H1 (cell line): ENCODE measurements around the gene CIB2.

Experiments
- CTCF ChIP-seq, 3 experiments: IDR thresholded peaks; 1 replicate in 2 of 3; 2 replicates in 1 of 3; pipeline versions ENCODE4 v1.5.1 to v1.6.1; 2011; ENCODE audit warnings: low read length in 3 of 3, mild to moderate bottlenecking in 3 of 3, inconsistent platforms in 2 of 3, low read depth in 1 of 3, moderate library complexity in 1 of 3; ENCODE audit not compliant: insufficient read depth in 1 of 3; ENCODE audit errors: control extremely low read depth in 1 of 3
- EP300 ChIP-seq, 2 experiments: IDR thresholded peaks; 1 replicate in 1 of 2; 2 replicates in 1 of 2; pipeline ENCODE4 v1.6.1; 2011 to 2012; ENCODE audit warnings: low read depth in 2 of 2, low read length in 2 of 2, mild to moderate bottlenecking in 2 of 2, borderline replicate concordance in 1 of 2, inconsistent platforms in 1 of 2, moderate library complexity in 1 of 2
- POLR2A ChIP-seq, 2 experiments: IDR thresholded peaks; 1 replicate in 1 of 2; 2 replicates in 1 of 2; pipeline ENCODE4 v1.6.1; 2011; ENCODE audit warnings: low read depth in 2 of 2, low read length in 2 of 2, mild to moderate bottlenecking in 2 of 2; ENCODE audit errors: control extremely low read depth in 1 of 2
- POLR2AphosphoS5 ChIP-seq: IDR thresholded peaks from 2 replicates; pipeline ENCODE4 v1.6.1; 2011; ENCODE audit warnings: low read depth, low read length
- RFX5 ChIP-seq: IDR thresholded peaks from 2 replicates; pipeline ENCODE4 v1.6.1; 2011; ENCODE audit warnings: low read depth, low read length, improper control_type of control experiment, borderline replicate concordance
- SP1 ChIP-seq: IDR thresholded peaks from 2 replicates; pipeline ENCODE4 v1.6.1; 2011; ENCODE audit warnings: low read depth, low read length
- TCF12 ChIP-seq: IDR thresholded peaks from 2 replicates; pipeline ENCODE4 v1.6.1; 2011; ENCODE audit warnings: low read depth, mild to moderate bottlenecking, low read length
- TEAD4 ChIP-seq: IDR thresholded peaks from 2 replicates; pipeline ENCODE4 v1.6.1; 2012; ENCODE audit warnings: low read depth, low read length, inconsistent platforms, mixed read lengths
- USF2 ChIP-seq: IDR thresholded peaks from 2 replicates; pipeline ENCODE4 v1.6.1; 2011; ENCODE audit warnings: low read length, improper control_type of control experiment

GRCh38 chr15:78090422-78091063, 40.7 kb downstream of the CIB2 start:
- no peak for TF ChIP-seq EP300 (IDR thresholded peaks at IDR 0.05; ENCODE audit: borderline replicate concordance in 1 of 2, low read depth in 2 of 2, low read length in 2 of 2)
- no peak for TF ChIP-seq CTCF (IDR thresholded peaks at IDR 0.05; ENCODE audit: control extremely low read depth in 1 of 3, insufficient read depth in 1 of 3, low read depth in 1 of 3, low read length in 3 of 3)
- TF ChIP-seq POLR2A (IDR thresholded peaks at IDR 0.05; ENCODE audit: control extremely low read depth in 1 of 2, low read depth in 2 of 2, low read length in 2 of 2) = no peak
- TF ChIP-seq USF2 = no peak
- TF ChIP-seq TEAD4 = no peak
- no peak for TF ChIP-seq POLR2AphosphoS5
- no peak for TF ChIP-seq RFX5
- no peak for TF ChIP-seq TCF12
- no peak for TF ChIP-seq SP1
